B cell (primary cell): ENCODE measurements around the gene RPAP2. TPM values are rescaled to one million over a fixed set of nuclear protein-coding genes. Genes with fewer than 3 reads are reported as not detected.

Experiments
- ATAC-seq: fragments of 200-7000 bp; cut with Tn5 transposase; one replicate; pipeline ENCODE4 v1.10.0; 2021; ENCODE audit warnings: low read depth, mild to moderate bottlenecking, moderate number of reproducible peaks, moderate library complexity
- CTCF ChIA-PET: fragments of 350-600 bp; sonication (Branson Sonifier 250); formaldehyde crosslinking; loops from one replicate; lab custom pipeline; 2021; ENCODE audit warnings: antibody characterized with exemption, inconsistent platforms; lab: Charles Lee
- POLR2A ChIA-PET: fragments of 350-600 bp; sonication (Branson Sonifier 250); formaldehyde crosslinking; loops from one replicate; lab custom pipeline; 2021; ENCODE audit warnings: antibody characterized with exemption; lab: Charles Lee
- DNase-seq: peaks from one replicate; pipeline ENCODE4 v3.0.0; 2013
- H2AFZ ChIP-seq: 2 replicates; pipeline ENCODE4 v1.6.1; 2012; ENCODE audit warnings: mild to moderate bottlenecking, low read depth, low read length; ENCODE audit not compliant: insufficient read depth, poor library complexity, severe bottlenecking
- H3K27ac ChIP-seq, 2 donors: 1 replicate in 1 of 2; 2 replicates in 1 of 2; pipeline ENCODE4 v1.5.1; 2012 to 2013; ENCODE audit warnings: low read length in 2 of 2, mild to moderate bottlenecking in 2 of 2, moderate library complexity in 1 of 2
- H3K27me3 ChIP-seq, 4 experiments: fragments of 200-600 bp in 1 of 4; sonication (generic) in 1 of 4; replicated peaks in 1 of 4; 1 replicate in 2 of 4; 2 replicates in 2 of 4; pipeline versions ENCODE4 v1.6.1 to v1.7.0; 2013 to 2016; ENCODE audit warnings: low read length in 3 of 4, mild to moderate bottlenecking in 2 of 4, mixed read lengths in 1 of 4, moderate library complexity in 1 of 4; ENCODE audit not compliant: insufficient read depth in 4 of 4, control insufficient read depth in 3 of 4; ENCODE audit errors: control extremely low read depth in 1 of 4
- H3K36me3 ChIP-seq, 2 experiments: replicated peaks in 1 of 2; 1 replicate in 1 of 2; 2 replicates in 1 of 2; pipeline versions ENCODE4 v1.6.1 to v1.7.1; 2013; ENCODE audit warnings: low read length in 1 of 2; ENCODE audit not compliant: insufficient read depth in 2 of 2, control insufficient read depth in 1 of 2; ENCODE audit errors: control extremely low read depth in 1 of 2, extremely low read depth in 1 of 2
- H3K4me1 ChIP-seq, 2 donors: fragments of 200-600 bp in 1 of 2; sonication (generic) in 1 of 2; 1 replicate in 1 of 2; 2 replicates in 1 of 2; pipeline versions ENCODE4 v1.5.1 to v1.6.1; 2013 to 2017; ENCODE audit warnings: low read length in 2 of 2; ENCODE audit not compliant: control insufficient read depth in 2 of 2, insufficient read depth in 2 of 2
- H3K4me2 ChIP-seq: replicated peaks from 2 replicates; pipeline ENCODE3; 2012; ENCODE audit warnings: mild to moderate bottlenecking, low read depth, low read length; ENCODE audit not compliant: poor library complexity, severe bottlenecking
- H3K4me3 ChIP-seq, 5 experiments: fragments of 200-600 bp in 1 of 5; sonication (generic) in 1 of 5; 1 replicate in 3 of 5; 2 replicates in 2 of 5; pipeline versions ENCODE4 v1.5.1 to v1.7.0; 2011 to 2016; ENCODE audit warnings: low read length in 4 of 5, mild to moderate bottlenecking in 4 of 5, low read depth in 2 of 5, control low read depth in 1 of 5, moderate library complexity in 1 of 5; ENCODE audit not compliant: insufficient read depth in 1 of 5; ENCODE audit errors: control extremely low read depth in 1 of 5, extremely low read depth in 1 of 5
- H3K79me2 ChIP-seq: fragments of 200-600 bp; sonication (generic); one replicate; pipeline ENCODE4 v1.6.0; 2016; ENCODE audit warnings: low read length; ENCODE audit not compliant: control insufficient read depth, insufficient read depth
- H3K9ac ChIP-seq: fragments of 200-600 bp; sonication (generic); 2 replicates; pipeline ENCODE4 v1.6.1; 2017; ENCODE audit warnings: mild to moderate bottlenecking, low read length, moderate library complexity
- H3K9me3 ChIP-seq, 3 donors: one replicate each; pipeline versions ENCODE4 v1.6.1 to v1.7.1; 2013; ENCODE audit warnings: low read length in 2 of 3; ENCODE audit not compliant: control insufficient read depth in 2 of 3, insufficient read depth in 1 of 3; ENCODE audit errors: control extremely low read depth in 1 of 3
- H4K20me1 ChIP-seq: 2 replicates; pipeline ENCODE4 v1.6.0; 2012; ENCODE audit warnings: mild to moderate bottlenecking, low read length; ENCODE audit not compliant: insufficient read depth, control insufficient read depth, poor library complexity, severe bottlenecking
- H3K27ac Mint-ChIP-seq: one replicate; pipeline ENCODE4 v1.8.0; 2021; ENCODE audit warnings: mixed read lengths
- H3K27me3 Mint-ChIP-seq: one replicate; pipeline ENCODE4 v1.8.0; 2021; ENCODE audit warnings: mixed read lengths
- H3K4me1 Mint-ChIP-seq: one replicate; pipeline ENCODE4 v1.8.0; 2021; ENCODE audit warnings: mixed read lengths
- H3K4me3 Mint-ChIP-seq: one replicate; pipeline ENCODE4 v1.8.0; 2021; ENCODE audit warnings: mixed read lengths
- H3K9me3 Mint-ChIP-seq: one replicate; pipeline ENCODE4 v1.8.0; 2022; ENCODE audit warnings: mixed read lengths; ENCODE audit not compliant: insufficient read depth
- EZH2 ChIP-seq: IDR thresholded peaks from 2 replicates; pipeline ENCODE4 v1.6.1; 2012; ENCODE audit warnings: borderline replicate concordance, low read depth, mild to moderate bottlenecking, moderate library complexity, low read length; ENCODE audit not compliant: insufficient read depth, poor library complexity, severe bottlenecking
- WGBS: methylation state at CpG from one replicate; pipeline ENCODE4 v1.1.5; 2013; ENCODE audit warnings: missing lambda C conversion rate; ENCODE audit not compliant: insufficient coverage; 5-methylcytosine and 5-hydroxymethylcytosine counted together
- intact Hi-C: fragments of 100-400 bp; cut with micrococcal nuclease; formaldehyde crosslinking; loops from one replicate; pipeline ENCODE4 v1.10.0; 2022
- polyA plus RNA-seq: library from polyadenylated mRNA; depleted of rRNA; stranded (reverse); fragments of >200 nt; gene quantifications from 2 replicates; pipeline ENCODE4 v1.2.3, GENCODE V29; 2012
- total RNA-seq, 2 donors: library from RNA; stranded (reverse); fragments of 120-200 nt in 1 of 2; gene quantifications; 1 replicate in 1 of 2; 2 replicates in 1 of 2; pipeline versions ENCODE4 v1.2.3 to v1.2.4, GENCODE V29; 2013 to 2022
- TF ChIP-seq, protein P1 (sequence below): fragments of 200-600 bp; IDR thresholded peaks from one replicate; pipeline ENCODE4 v1.8.0; 2022; ENCODE audit warnings: antibody characterized with exemption, mild to moderate bottlenecking

Gene RPAP2
- total and polyA plus RNA-seq, 2 donors (not counting 1 experiment from before 2014, with no cell fraction given): 6.3 to 31.6 TPM

GRCh38 chr1:92323473-92324453 lies 24.9 kb downstream of the RPAP2 start:
- peaks cover 9 to 28% of the 10 kb centered on the region in 2 experiments for H3K36me3 ChIP-seq
- TF ChIP-seq EZH2: no peak
- TF ChIP-seq, protein P1, sequence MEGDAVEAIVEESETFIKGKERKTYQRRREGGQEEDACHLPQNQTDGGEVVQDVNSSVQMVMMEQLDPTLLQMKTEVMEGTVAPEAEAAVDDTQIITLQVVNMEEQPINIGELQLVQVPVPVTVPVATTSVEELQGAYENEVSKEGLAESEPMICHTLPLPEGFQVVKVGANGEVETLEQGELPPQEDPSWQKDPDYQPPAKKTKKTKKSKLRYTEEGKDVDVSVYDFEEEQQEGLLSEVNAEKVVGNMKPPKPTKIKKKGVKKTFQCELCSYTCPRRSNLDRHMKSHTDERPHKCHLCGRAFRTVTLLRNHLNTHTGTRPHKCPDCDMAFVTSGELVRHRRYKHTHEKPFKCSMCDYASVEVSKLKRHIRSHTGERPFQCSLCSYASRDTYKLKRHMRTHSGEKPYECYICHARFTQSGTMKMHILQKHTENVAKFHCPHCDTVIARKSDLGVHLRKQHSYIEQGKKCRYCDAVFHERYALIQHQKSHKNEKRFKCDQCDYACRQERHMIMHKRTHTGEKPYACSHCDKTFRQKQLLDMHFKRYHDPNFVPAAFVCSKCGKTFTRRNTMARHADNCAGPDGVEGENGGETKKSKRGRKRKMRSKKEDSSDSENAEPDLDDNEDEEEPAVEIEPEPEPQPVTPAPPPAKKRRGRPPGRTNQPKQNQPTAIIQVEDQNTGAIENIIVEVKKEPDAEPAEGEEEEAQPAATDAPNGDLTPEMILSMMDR: no peak
- CTCF ChIA-PET: no interaction called here
- no peaks in the 10 kb centered on the region for H3K79me2 ChIP-seq
- no peak overlapping the region for H3K4me2 ChIP-seq
- 90% methylated on average over 2 of the region's 7 CpGs for WGBS
- Mint-ChIP-seq H3K27ac (no peak overlapping the region), H3K9me3 (peaks cover 9% of the 10 kb centered on the region), H3K4me1 (no peaks in the 10 kb centered on the region), H3K4me3 (no peak overlapping the region), H3K27me3 (no peaks in the 10 kb centered on the region)
- intact Hi-C loops: no loop called here
- peaks cover 3 to 14% (median 11%) of the 10 kb centered on the region in 3 donors for H3K9me3 ChIP-seq
- H3K27ac ChIP-seq: no peak overlapping the region
- no peak overlapping the region for H2AFZ ChIP-seq
- H3K4me3 ChIP-seq: no peak overlapping the region
- DNase-seq: no peak
- POLR2A ChIA-PET: interaction anchor here (0.5 kb wide), 1 partner anchor 846 kb away, joined by 4 read pairs; no protein-coding TSS in a partner anchor
- H4K20me1 ChIP-seq: no peaks in the 10 kb centered on the region
- no peaks in the 10 kb centered on the region for H3K4me1 ChIP-seq
- no peak overlapping the region for H3K9ac ChIP-seq
- no peak for ATAC-seq
- H3K27me3 ChIP-seq: no peaks in the 10 kb centered on the region

- Histone ChIP-seq H3K27me3 (no peaks in the 10 kb centered on the region), H3K4me1 (no peaks in the 10 kb centered on the region), H3K9ac (no peak overlapping the region), H3K36me3 (peaks cover 9 to 28% of the 10 kb centered on the region in 2 experiments), H2AFZ (no peak overlapping the region), H3K4me3 (no peak overlapping the region), H3K4me2 (no peak overlapping the region), H4K20me1 (no peaks in the 10 kb centered on the region), H3K9me3 (peaks cover 3 to 17% (median 14%) of the 10 kb centered on the region in 3 donors), H3K79me2 (no peaks in the 10 kb centered on the region), H3K27ac (no peak overlapping the region)
- no peaks in the 10 kb centered on the region for H3K27me3 Mint-ChIP-seq
- ATAC-seq: no peak
- intact Hi-C loops: no loop called here
- no peak for TF ChIP-seq EZH2
- TF ChIP-seq, protein P1: no peak
- no peak for DNase-seq
- H3K4me1 Mint-ChIP-seq: no peaks in the 10 kb centered on the region
- no peak overlapping the region for H3K4me3 Mint-ChIP-seq
- no peak overlapping the region for H3K27ac Mint-ChIP-seq
- POLR2A ChIA-PET: no interaction called here
- CTCF ChIA-PET: no interaction called here
- H3K9me3 Mint-ChIP-seq: peaks cover 9% of the 10 kb centered on the region
Observed at GRCh38 chr1:92324784-92325183, 25.9 kb downstream of the RPAP2 start.
